AG08396 (cell line): ENCODE data around the gene HLA-DOA.

Source experiments
- DNase-seq: peaks from one replicate; pipeline ENCODE4 v3.0.0; 2012; ENCODE audit warnings: low spot score, mixed read lengths

The HLA-DOA gene

GRCh38 chr6:33008944-33009861 is at the start of gene HLA-DOA:
Gene HLA-DOA (minus strand): TSS chr6:33009591.
- DNase-seq, result peak; percentile 43

GRCh38 chr6:33057222-33058150 is 48.1 kb upstream of the HLA-DOA start:
- no peak for DNase-seq

GRCh38 chr6:33053230-33053629 is 43.8 kb upstream of the HLA-DOA start:
- no peak for DNase-seq

- DNase-seq, result no peak
These were observed 43.2 kb upstream of the HLA-DOA start for GRCh38 chr6:33052627-33053026.

- DNase-seq, result no peak
These were observed 40.8 kb upstream of the HLA-DOA start for GRCh38 chr6:33050014-33050810.

- no peak for DNase-seq
These were observed 40.1 kb upstream of the HLA-DOA start for GRCh38 chr6:33049323-33050013.

GRCh38 chr6:33040157-33040556 is 30.8 kb upstream of the HLA-DOA start:
- no peak for DNase-seq

- DNase-seq, result no peak
These were observed 27.1 kb upstream of the HLA-DOA start for GRCh38 chr6:33036535-33036934.

GRCh38 chr6:33034554-33034953 is 25.2 kb upstream of the HLA-DOA start:
- DNase-seq, result no peak

GRCh38 chr6:33030245-33030644 is 20.9 kb upstream of the HLA-DOA start:
- DNase-seq, result no peak

- no peak for DNase-seq
These were observed 20.2 kb upstream of the HLA-DOA start for GRCh38 chr6:33029328-33030184.

GRCh38 chr6:33028220-33028849 is 18.9 kb upstream of the HLA-DOA start:
- no peak for DNase-seq

GRCh38 chr6:33024521-33024920 is 15.1 kb upstream of the HLA-DOA start:
- DNase-seq, result no peak

GRCh38 chr6:33023536-33023935 is 14.1 kb upstream of the HLA-DOA start:
- no peak for DNase-seq

GRCh38 chr6:33021917-33022316 is 12.5 kb upstream of the HLA-DOA start:
- no peak for DNase-seq

- DNase-seq, result no peak
These were observed 10.0 kb upstream of the HLA-DOA start for GRCh38 chr6:33019372-33019771.

- DNase-seq, result no peak
These were observed 9.5 kb upstream of the HLA-DOA start for GRCh38 chr6:33018904-33019303.

- DNase-seq, result no peak
These were observed 9.0 kb upstream of the HLA-DOA start for GRCh38 chr6:33018418-33018817.

- no peak for DNase-seq
These were observed 8.4 kb upstream of the HLA-DOA start for GRCh38 chr6:33017694-33018353.
